VCaP (cell line): ENCODE measurements around the gene TNFAIP8L1.
A peak's percentile ranks its signal among the peaks of the same experiment; 100 is the strongest.
"Not testable (repeated sequence)": the region's sequence is repeated elsewhere in the genome, so short reads cannot be mapped to it uniquely, and the experiment has no call there.

Experiments
- H3K27ac ChIP-seq: fragments of 450-650 bp; 2 replicates; pipeline ENCODE4 v1.5.1; 2017
- CTCF ChIP-seq: fragments of 450-650 bp; conservative IDR thresholded peaks from 2 replicates; pipeline ENCODE4 v1.5.1; 2017; ENCODE audit warnings: mild to moderate bottlenecking, moderate library complexity

The TNFAIP8L1 gene

GRCh38 chr19:4638828-4639530 lies at the start of gene TNFAIP8L1:
TNFAIP8L1 (plus strand) TSS chr19:4639516; CDS start chr19:4651870, 12,354 bp downstream.
- no peak for TF ChIP-seq CTCF
- peak within 1 kb of the TSS; percentile 29; the same call in 1 of the 2 replicates for H3K27ac ChIP-seq

- TF ChIP-seq CTCF: peak; percentile 48
- H3K27ac ChIP-seq: no peak overlapping the region
Measured at GRCh38 chr19:4589579-4590410, 49.5 kb upstream of the TNFAIP8L1 start.

GRCh38 chr19:4590559-4590958 lies 48.8 kb upstream of the TNFAIP8L1 start:
- no peak overlapping the region for H3K27ac ChIP-seq
- no peak for TF ChIP-seq CTCF

GRCh38 chr19:4591320-4591719 lies 48.0 kb upstream of the TNFAIP8L1 start:
- TF ChIP-seq CTCF: no peak
- H3K27ac ChIP-seq: no peak overlapping the region

GRCh38 chr19:4592445-4592844 lies 46.9 kb upstream of the TNFAIP8L1 start:
- H3K27ac ChIP-seq: no peak overlapping the region
- no peak for TF ChIP-seq CTCF

GRCh38 chr19:4593409-4593851 lies 45.9 kb upstream of the TNFAIP8L1 start:
- no peak overlapping the region for H3K27ac ChIP-seq
- no peak for TF ChIP-seq CTCF

- H3K27ac ChIP-seq: no peak overlapping the region
- no peak for TF ChIP-seq CTCF
Measured at GRCh38 chr19:4594201-4594600, 45.1 kb upstream of the TNFAIP8L1 start.

- not testable (repeated sequence) for H3K27ac ChIP-seq
Measured at GRCh38 chr19:4595158-4595557, 44.2 kb upstream of the TNFAIP8L1 start.
